Activated gamma-delta T cell (primary cell): ENCODE measurements around the gene SIN3B.

Experiments
- DNase-seq: peaks from one replicate; lab custom pipeline; 2025; lab: John Stamatoyannopoulos, UW

Gene SIN3B

DNA sequence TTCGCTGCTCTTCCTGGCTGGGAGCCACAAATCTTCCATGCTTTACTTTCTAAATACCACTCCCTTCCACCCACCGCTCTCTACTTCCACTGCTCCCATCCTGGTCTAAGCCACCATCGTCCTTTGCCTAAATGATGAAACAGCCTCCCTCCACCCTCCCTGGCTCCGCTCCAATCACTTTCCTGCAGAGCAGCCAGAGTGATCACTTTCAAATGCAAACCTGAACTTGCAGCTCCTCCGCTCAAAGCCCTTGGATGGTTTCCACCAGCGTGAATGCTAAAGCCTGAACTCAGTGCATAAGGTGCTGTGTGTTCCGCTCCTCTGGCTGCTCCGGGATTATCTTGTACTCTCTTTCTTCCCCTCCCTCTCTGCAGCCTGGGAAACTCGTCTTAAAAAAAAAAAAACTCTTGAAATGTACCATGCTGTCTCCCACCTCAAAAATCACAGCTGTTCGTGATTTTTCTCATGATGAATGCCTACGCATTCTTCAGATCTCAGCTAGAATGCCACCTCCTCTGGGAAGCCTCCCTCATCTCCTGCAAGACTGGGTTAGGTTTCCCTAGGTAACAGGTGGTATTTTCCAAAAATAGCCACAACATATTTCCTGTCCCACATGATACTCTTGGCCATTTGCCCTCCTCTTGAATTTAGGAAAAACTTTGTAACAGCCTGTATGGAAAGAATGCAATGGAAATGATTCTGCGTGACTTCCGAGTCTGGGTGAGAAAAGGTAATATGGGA, 3.7 kb upstream of the SIN3B start:
- DNase-seq = no peak

DNA sequence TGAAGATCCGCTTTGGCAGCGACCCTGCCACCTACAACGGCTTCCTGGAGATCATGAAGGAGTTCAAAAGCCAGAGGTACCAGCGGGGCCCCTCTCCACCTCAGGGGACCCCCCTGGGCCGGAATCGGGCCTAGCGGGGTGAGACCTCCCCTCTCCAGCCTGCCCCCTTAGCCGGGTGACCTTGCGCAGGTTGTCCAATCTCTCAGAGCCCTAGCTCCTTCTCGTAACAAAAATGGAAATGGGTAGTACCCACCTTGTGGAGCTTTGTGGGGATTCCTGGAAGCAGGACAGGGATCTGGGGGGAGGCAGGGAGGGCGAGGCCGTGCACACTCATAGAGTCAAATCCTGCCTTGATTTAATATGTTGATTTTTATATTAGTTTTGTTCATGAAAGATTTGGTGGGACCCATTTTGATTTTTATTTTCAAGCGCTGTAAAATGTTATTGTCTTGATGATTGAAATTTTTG, 658 bp downstream of the SIN3B start:
- DNase-seq = no peak

DNA sequence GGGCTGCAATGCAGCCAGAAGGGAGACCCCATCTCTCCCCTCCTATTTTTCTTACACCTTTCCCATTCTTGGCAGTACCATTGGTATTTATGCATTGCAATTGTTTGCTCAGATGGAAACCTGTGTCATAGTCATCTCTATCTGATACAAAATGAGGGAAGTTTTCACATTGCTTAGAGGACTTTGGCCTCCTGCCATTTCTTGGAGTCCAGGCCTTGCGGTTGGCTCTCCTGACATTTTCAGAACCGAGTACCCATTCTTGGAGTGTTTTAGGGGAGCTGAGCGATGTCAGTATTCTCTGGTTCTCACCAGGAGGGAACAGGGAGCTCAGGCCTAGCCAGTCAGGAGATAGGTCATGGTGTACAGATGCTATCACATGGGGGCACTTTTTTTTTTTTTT, 1.5 kb downstream of the SIN3B start:
- no peak for DNase-seq

DNA sequence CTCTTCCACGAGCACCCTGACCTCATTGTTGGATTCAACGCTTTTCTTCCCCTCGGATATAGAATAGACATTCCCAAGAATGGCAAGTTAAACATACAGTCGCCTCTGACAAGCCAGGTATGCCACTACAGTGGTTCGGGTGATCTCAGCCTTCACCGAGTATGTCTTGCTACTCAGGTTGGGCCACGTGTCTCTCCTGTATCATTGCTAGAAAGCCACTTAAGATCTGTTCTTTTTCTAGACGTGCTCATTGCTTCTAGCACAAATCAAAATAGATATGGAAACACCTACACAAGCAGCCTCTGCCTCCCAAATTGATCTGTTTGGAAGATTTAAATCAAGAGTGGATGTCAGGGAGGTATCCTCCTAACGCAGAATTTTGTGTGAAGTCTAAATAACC, 2.3 kb downstream of the SIN3B start:
- no peak for DNase-seq

DNA sequence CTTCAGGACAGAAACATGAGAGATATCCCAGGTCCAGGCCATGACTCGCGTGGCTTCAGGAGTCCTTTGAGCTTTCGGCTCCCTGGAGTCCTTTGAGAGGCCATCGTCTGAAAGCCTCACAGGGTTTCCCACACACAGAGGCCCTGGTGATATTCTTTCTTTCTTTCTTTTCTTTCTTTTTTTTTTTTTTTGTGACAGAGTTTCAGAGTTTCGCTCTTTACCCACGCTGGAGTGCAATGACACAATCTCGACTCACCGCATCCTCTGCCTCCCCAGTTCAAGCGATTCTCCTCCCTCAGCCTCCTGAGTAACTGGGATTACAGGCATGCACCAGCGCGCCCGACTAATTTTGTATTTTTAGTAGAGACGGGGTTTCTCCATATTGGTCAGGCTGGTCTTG, 5.5 kb downstream of the SIN3B start:
- no peak for DNase-seq

DNA sequence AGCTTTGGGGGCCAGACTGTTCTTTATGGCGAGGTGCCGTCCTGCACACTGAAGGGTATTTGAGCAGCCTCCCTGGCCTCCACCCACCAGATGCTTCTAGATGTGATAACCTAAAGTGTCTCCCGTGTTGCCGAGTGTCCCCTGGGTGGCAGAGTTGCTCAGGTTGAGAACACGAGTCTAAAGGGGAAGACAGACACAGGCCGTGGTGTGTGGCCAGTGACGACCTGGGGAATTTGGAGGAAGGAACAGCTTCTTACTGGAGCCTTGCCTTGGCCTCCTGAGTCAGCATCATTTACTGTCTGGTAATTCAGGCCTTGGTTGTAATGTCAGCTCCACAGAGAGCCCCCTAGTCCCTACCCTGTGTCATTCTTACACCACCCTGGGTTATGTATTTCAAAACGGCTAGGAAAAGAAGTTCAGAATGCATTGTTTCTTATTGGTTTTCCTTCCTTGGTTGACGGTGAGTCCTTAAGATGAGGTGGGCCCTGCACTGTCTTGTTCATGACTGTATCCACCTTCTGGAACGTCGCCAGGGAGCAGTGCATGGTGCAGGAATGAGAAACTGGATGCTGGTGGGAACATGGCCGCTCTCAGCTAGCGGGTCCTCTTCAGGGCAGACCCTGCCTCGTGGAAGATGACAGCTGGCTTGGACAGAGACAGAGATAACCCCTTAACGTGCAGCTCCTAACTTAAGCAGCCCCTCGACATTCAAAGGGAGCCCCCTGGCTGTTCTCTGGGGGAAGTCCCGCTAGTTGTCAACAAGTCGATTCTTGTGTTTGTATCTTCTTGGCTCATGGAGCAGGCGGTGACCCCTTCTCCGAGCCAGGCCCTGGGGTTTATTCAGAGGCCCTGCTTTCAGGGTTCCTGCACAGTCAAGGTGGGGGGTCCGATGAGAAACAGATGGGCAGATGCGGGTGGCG, 7.2 kb downstream of the SIN3B start:
- no peak for DNase-seq

DNA sequence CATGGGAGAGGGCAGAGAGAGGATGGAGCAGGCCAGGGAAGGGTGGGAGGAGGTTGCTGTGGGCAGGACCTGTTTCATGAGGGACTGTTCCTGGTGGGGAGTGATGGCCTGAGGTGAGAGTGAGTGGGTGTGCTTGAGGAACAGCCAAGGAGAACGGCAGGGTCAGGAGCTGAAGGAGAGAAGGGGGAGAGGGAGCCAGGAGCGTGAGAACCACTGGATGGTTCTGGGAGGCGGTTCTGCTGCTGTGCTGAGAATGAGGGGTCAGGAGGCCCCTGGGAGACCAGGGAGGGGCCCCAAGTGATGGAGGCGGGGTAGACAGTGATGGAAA, 7.8 kb downstream of the SIN3B start:
- no peak for DNase-seq

DNA sequence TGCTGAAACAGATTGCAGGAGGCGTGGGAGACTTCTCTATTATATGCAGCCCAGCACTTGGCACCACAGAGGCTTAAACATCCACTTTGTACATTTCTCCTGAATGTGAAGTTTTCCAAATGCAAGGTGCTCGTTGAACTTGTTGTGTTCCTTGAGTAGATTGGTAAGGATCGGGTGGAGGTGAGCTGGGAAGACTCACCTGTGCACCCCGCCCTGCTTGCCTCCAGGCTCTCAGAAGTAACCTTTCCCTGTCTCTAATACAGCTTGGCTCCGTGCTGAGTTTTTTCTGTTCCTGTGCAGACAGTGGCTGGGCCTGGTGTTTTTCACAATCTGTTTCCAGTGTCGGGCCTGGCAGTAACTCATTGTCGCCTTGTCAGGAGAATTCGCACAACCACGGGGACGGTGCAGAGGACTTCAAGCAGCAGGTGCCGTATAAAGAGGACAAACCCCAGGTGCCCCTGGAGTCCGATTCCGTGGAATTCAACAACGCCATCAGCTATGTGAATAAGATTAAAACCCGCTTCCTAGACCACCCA, 12.3 kb downstream of the SIN3B start:
- DNase-seq = no peak

DNA sequence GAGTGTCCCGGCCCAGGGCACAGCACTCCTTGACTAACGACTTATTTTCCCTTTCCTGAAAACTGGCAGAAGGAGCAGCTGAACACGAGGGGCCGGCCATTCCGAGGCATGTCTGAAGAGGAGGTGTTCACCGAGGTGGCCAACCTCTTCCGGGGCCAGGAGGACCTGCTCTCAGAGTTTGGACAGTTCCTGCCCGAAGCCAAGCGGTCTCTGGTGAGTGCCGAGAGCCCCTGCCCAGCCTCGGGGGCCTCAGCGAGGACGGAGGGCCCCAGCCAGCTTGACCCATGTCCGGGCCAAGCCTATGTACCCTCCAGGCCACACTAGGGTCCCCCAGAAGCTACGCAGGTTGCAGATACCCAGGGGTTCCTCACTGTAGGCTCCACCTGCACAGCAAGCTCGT, 17.7 kb downstream of the SIN3B start:
- DNase-seq = no peak

DNA sequence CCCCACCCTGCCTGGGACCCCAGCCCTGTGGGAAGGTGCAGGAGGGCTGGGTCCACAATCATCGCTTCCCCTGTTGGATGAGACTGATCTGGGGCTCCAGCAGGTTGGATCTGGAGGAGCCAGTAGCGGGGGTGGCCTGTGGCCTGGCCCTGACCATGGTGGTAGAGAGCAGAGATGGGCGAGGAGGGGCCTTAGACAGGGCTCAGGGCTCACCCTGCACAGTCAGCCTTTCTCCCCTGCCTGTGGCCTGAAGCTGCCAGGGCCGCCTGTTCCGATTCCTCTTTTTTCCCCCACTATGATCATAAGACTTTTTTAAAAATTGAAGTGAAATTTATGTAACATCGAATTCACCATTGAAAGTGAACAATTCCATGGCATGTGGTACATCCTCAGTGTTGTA, 18.2 kb downstream of the SIN3B start:
- DNase-seq = no peak

DNA sequence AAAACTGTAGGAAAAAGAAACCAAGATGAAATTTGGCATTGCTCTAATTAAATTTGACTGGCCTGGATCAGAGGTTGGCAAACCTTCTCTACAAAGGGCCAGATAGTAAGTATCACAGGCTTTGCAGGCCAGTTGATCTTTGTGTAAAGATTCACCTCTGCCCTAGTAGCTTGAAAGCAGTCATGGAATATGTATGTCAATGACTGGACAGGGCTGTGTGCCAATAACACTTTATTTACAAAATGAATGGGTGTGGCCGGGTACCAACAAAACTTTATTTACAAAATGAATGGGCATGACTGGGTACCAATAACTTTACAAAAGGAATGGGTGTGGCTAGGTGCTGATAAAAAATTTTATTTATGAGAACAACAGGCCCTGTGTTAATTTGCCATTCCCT, 20.0 kb downstream of the SIN3B start:
- DNase-seq = no peak

DNA sequence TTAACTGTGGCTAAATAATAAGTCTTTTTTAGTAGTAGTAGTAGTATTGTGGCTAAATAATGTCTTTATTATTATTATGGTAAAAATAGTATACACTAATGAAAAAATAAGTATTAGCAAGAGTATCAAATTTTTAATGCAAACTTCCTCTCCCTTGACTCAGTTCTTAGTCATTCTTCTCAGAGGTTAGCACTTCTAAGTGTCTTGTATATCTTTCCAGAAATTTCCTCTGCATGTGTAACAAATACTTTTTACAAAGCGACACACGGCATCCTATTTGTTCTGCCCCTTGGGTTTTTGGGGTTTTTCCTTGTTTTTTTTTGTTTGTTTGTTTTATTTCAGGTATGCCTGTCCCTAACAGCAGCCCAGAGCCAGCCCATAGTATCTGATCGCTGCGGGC, 20.9 kb downstream of the SIN3B start:
- DNase-seq = no peak

DNA sequence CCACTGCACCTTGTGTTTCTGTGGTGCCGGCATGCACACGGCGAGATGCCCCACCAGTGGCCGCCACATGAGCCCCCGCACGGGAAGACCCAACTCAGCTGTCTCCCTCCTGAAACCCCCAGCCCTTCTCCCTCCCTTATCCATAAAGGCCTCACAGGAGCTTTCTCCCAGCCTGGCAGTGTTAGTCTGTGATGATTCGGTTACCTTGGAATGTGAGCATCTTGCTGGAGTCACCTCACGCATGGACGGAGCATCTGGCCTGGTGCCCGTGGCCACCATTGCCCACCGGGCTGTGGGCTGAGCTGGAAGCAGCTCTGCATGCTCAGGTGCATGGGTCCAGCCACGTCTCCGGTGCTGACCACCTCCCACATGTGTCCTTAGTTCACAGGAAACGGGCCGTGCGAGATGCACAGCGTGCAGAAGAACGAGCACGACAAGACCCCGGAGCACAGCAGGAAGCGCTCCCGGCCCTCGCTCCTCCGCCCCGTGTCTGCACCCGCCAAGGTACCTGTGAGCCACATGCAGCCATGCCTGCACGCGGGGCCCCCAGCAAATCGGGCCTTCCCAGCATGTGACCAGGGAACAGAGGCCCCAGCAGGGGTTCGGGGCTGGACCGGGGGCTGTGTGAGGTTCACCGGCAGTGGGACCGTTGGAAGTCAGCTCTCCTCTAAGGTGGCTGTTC, 22.0 kb downstream of the SIN3B start:
- no peak for DNase-seq

DNA sequence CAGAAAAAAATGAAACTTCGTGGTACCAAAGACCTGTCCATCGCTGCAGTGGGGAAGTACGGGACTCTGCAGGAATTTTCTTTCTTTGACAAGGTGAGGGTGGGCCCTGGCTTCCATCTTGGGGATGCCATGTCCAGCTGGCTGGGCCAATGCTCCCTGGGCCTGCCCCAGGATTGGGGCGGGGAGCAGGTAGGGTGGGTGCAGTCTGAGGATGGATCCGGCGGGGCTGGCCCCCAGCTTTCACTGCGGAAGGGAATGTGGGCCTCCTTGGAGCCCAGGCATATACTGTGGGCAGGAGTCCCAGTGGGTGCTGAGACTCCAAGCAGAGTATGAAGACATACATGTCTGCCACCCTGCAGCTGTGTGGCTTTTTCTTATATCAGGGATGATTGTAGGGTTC, 23.9 kb downstream of the SIN3B start:
- no peak for DNase-seq

DNA sequence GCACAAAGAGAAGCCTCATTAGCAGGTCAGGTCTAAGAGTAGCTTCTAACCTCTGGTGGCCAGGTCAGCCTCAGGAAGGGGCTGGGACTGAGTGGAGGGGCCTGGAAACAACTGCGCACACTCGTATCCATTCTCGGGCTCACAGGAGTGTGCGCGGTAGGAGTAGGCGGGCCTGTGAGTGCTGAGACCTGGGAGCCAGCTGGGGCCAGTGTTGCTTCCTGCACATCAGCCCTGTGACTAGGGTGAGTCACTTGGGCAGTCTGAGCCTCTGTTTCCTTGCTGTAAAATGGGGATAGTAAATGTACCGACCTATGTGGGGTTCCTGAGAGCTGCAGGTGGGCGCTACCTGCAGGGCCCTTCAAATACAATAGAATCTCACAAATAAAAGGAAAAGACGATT, 26.9 kb downstream of the SIN3B start:
- DNase-seq = no peak

DNA sequence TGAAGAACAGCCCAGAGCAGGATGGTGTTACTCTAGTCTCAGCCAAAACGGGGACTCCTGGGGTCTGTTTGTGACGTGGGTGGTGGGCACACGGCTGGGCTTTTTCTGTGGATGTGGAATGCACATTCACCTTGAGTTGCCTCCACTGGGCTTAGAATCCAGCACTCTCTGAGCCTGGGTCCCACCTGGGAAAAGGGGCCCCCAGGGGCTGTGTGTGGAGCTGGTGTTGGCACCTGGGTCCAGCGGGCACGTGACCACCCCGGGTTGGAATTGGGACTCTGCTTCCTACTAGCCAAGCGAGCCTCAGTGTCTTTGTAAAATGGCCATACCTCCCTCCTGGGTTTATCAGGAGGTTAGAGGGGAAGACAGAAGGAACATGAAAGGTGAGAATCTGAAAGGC, 30.4 kb downstream of the SIN3B start:
- DNase-seq = no peak

DNA sequence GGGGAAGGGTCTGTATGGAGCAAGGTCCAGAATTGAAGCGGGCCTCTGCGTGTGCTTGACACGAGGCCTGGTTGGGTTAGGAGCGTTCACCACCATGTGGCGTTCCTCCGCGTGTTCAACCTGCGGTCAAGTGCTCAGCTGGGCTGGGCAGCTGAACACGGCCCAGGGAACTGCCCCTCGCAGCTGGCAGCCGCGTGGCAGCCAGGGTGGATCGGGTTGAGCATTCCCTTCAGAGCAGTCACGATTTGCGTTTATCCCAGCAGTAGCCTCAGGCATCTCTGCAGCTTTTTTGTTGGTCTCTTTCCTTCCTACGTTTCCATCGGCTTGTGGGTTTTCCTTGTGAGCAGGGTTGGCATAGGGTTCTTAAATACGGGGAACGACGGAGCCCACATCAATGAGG, 30.9 kb downstream of the SIN3B start:
- no peak for DNase-seq

DNA sequence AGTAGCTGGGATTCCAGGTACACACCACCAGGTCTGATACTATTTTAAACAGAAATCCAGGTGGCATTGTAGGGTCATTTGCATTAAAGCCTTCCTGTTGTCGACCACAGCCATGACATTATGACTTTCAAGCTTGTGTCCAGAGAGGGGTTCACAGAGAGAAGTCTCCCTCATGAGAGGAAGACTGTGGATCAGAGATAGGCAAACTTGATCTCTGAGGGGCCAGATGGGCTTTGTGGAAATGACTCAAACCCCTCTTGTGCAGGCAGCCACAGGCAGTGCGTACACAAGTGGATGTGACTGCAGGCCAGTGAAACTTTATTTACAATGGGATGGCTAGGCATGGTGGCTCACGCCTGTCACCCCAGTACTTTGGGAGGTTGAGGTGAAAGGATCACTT, 31.8 kb downstream of the SIN3B start:
- no peak for DNase-seq

DNA sequence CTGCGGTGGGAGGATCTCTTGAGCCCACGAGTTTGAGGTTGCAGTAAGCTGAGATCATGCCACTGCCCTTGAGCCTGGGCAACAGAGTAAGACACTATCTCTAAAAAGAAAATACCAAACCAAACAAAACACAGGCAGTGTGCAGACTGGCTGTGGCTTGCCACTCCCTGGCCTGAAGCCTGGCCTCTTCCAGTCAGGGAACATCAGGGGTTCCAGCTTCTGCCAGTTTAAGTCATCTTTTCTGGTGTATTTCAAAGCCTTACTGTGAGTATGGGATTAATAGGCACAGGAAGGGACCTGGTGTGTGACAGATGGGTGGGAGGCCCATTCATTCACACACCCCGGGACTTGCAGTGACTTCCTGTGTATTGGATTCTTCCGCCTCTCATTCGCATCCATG, 32.6 kb downstream of the SIN3B start:
- no peak for DNase-seq

DNA sequence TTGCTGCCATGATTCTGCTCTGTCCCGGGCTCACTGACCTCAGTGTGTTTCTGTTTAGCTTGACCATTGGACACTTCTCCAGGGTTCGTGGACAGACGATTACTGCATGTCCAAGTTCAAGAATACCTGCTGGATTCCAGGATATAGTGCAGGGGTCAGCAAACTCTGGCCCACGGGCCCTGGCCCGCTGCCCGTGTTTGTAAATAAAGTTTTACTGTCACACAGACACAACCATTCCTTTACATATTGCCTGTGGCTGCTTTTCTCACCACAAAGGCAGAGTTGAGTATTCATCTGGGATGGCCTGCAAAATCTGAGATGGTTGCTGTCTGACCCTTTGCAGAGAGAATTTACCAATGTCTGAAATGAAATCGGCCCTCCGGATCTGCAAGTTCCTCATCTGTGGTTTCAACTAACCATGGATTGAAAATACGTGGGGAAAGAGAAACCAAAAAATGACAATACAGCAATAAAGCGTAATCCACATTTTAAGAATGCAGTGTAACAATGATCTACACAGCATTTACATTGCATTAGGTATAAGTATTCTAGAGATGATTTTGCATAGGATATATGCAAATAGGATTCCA, 33.7 kb downstream of the SIN3B start:
- no peak for DNase-seq

DNA sequence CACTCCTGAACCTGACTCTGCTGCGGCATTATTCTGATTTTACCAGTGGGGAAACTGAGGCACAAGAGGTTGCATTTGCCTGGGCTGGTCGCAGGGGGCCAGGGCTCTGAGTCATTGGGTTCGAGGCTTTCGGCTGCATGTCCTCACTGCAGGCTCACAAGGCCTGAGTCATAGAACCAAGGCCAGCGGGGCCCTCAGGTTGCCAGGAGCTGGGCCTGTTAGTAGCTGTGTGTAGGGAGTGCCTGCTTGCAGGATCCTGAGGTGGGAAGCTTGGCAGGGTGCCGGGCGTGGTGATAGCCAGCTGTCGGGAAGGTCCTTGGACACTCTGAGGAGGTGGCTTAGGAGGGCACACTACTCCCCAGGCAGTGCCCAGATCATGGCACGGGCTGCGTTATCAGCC, 38.0 kb downstream of the SIN3B start:
- DNase-seq = no peak

DNA sequence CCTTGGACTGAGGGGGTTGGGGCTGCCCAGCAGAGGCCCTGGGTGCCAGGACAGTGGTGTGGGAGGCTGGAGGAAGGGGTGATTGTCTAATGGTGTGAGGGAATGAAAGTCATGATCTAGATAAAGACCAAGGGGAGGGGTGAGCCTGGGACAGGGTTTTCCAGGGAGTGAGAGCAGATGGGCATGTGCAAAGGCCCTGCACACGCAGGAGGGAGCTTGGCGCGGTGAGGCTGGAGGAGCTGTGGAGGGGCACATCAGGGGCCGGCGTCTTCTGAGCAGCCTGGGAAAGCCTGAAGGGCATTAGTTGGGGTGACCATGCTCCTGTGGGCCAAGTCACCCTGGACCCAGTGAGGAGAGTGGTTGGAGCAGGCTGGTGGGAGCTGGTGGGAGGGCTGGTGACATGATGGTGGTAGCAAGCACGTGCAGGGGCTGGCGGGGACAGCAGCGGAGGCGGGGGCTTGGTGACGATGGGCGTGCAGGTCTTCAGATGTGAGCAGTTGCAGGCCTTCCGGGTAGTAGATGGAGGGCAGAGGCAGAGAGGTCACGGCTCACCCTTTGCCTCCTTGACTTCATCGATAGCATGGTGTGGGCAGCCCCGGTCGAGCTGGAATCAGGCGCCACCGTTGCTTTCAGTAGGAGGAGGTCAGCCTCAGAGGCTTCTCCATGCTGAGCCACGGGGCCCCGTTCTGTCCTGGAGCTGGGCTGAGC, 39.4 kb downstream of the SIN3B start:
- DNase-seq = no peak
